ENCODE results near the gene TSPAN9.

The TSPAN9 gene

DNA sequence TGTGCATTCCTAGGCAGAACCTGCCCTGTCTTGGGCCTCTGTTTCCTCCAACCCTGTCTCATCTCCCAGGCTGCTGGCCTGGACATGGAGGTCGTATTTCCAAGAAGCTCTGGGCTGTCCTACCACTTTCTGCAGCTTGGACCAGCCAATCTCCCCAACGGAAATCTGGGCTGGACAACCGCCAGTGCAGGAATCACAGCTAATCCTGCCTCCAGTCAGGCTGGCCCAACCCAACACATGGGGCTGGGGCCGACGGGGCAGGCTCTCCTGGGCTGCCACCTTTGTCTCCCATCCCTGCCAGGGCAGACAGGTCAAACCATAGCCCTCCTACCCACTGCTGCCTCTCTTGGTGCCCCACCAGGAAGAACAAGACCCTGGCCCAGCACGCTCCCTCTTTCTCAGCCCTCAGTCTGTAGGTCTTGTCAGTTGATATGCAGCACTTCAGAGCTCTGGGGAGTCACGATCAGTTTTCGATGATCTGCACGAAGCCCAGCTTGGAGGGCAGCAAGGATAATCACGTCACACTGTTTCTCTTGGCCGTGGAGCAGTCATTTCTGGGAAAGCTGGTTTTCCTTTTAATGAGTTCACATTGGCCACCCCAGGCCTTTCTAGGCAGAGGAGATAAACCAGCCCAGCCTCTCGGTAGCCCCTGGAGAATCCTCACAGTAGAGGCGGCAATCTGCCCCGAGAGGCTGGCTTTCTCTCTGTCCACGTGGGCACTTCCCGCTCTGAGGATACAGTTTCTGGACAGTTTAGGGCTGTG lies 218.6 kb downstream of the TSPAN9 start:
- peak; percentile 39 for DNase-seq (ENCODE audit: low read depth)
- TF ChIP-seq, protein P1, sequence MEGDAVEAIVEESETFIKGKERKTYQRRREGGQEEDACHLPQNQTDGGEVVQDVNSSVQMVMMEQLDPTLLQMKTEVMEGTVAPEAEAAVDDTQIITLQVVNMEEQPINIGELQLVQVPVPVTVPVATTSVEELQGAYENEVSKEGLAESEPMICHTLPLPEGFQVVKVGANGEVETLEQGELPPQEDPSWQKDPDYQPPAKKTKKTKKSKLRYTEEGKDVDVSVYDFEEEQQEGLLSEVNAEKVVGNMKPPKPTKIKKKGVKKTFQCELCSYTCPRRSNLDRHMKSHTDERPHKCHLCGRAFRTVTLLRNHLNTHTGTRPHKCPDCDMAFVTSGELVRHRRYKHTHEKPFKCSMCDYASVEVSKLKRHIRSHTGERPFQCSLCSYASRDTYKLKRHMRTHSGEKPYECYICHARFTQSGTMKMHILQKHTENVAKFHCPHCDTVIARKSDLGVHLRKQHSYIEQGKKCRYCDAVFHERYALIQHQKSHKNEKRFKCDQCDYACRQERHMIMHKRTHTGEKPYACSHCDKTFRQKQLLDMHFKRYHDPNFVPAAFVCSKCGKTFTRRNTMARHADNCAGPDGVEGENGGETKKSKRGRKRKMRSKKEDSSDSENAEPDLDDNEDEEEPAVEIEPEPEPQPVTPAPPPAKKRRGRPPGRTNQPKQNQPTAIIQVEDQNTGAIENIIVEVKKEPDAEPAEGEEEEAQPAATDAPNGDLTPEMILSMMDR (conservative IDR thresholded peaks at IDR 0.05; ENCODE audit: low read depth, low read length) = no peak
- H3K4me3 ChIP-seq (ENCODE audit: low read depth, low read length) = no peak overlapping the region

DNA sequence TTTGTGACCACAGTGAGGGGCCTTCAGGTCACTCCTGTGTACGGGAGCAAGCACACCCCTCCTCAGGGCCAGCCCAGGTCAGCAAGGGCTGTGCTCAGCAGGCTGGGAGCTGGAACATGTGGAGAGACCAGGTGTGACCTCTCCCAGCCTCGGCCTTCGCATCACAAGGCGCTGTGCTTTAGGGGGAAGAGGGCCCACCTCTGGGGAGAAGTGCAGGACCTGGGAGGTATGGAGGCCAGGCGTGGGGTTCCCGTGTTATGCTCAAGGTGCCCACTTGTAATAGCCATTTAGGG lies 219.2 kb downstream of the TSPAN9 start:
- no peak overlapping the region for H3K4me3 ChIP-seq (ENCODE audit: low read depth, low read length)
- DNase-seq (ENCODE audit: low read depth) = no peak
- TF ChIP-seq, protein P1 (conservative IDR thresholded peaks at IDR 0.05; ENCODE audit: low read depth, low read length) = no peak

DNA sequence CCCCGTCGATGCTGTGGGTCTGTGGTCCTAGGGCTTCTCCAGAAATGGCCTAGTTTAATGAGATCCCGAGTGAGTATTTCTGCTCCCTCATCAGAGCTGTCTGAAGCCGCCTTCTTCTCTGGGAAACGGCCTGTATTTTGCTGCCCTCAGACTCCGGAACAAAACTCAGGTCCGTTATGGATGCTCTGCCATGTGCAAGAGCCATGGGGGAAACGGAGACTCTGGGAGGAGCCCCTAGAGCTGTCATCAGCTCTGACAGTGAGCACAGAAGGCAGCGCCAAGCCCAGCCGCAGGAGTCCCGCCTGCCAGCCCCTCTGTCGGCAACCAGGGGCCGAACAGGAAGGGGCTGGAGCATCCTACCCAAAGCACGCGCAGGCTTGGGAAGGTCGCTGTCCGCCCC lies 221.4 kb downstream of the TSPAN9 start:
- DNase-seq (ENCODE audit: low read depth) = no peak
- TF ChIP-seq, protein P1 (conservative IDR thresholded peaks at IDR 0.05; ENCODE audit: low read depth, low read length) = no peak
- no peak overlapping the region for H3K4me3 ChIP-seq (ENCODE audit: low read depth, low read length)

DNA sequence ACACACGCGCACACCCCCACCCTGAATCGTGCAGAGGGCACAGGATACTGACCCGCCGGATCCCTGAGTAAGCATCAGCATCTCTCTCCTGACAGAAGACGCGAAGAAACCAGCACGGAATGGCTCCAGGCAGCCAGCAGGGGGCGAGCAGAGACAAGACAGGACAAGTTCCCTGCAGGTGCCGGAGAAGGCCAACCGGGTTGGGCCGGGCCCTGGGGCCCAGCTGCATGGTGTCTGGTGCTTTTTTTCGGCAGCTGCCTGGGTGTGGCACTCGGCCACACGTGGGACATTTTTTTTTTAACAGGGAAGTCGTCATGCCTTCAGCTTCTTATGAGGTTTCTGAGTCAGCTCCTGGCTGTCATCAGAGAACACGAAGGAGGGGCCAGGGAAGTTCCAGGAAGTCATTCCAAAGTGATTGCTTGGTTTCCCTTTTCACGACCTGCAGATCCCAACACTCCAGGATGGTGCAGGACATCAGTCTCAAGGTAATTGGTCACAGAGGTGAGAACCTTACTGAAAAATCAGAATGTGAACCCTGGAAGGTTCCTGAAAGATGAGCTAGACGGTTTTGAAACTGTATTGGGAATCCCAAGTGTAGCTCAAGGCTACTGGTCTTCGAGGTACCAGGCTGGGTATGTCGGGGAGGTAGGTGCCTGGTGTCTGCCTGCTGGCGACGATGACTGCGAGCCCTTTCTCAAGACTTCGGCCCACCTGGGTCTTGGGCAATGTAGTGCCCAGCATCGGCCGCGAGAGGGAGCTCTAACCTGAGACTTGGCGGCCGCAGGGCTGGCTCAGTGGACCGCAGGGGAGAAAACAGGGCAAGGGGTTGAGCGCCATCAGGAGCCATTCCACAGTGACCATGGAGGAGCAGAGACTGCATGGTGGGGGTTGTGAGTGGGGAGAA lies 223.0 kb downstream of the TSPAN9 start:
- TF ChIP-seq, protein P1 (conservative IDR thresholded peaks at IDR 0.05; ENCODE audit: low read depth, low read length) = peak; percentile 96
- peak; percentile 92 for DNase-seq (ENCODE audit: low read depth)
- H3K4me3 ChIP-seq (ENCODE audit: low read depth, low read length) = peak overlapping the region; percentile 11

DNA sequence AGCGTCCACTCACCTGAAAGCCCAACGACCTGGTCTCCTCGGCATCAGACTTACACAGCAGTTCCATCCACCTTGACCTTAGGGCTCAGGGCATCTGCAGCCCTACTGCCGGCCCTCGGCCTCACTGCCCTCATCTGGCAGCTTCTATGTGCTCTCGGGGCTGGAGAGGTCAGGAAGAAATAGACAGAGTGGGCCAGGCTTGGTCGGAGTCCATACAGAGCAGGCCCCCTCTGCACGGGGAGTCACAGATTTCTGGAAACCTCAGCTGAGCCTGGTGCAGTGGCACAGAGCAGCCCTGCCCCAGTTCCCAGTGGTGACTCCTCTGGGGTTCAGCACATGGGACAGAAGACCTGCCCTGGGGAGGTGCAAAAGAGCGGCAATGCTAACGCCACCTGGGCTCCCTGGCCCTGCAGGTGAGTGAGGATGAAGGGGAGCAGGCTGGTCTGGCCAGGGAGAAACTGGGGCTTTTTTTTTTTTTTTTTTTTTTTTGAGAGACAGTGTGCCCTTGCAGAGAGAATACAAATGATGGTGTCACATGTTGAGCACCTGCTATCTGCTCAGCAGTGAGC lies 223.7 kb downstream of the TSPAN9 start:
- no peak for DNase-seq (ENCODE audit: low read depth)
- TF ChIP-seq, protein P1 (conservative IDR thresholded peaks at IDR 0.05; ENCODE audit: low read depth, low read length) = no peak
- H3K4me3 ChIP-seq (ENCODE audit: low read depth, low read length) = no peak overlapping the region

DNA sequence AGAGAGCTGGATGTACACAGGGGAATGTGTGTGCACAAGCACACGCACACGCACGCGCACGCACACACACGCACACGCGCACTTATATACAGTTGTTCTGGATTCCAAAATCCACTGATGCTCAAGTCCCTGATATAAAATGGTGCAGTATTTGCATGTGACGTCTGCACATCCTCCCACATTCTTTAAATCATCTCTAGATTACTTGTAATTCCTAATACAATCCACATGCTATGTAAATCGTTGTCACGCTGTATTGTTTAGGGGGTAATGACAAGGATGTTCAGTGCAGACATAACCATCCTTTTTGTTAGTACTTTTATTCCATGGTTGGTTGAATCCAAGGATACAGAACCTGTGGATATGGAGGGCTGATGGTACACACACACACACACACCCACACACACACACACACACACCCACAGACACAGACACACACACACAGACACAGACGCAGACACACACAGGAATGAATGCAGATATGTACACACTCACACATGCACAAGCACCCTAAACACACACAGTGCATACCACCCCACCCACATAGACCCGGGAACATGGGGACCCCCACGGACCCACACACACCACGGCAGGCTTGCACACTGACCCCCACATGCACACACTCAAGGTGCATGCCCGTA lies 225.3 kb downstream of the TSPAN9 start:
- H3K4me3 ChIP-seq (ENCODE audit: low read depth, low read length) = no peak overlapping the region
- TF ChIP-seq, protein P1 (conservative IDR thresholded peaks at IDR 0.05; ENCODE audit: low read depth, low read length) = no peak
- DNase-seq (ENCODE audit: low read depth) = no peak
